ENCODE results near the gene HAUS8.

DNA sequence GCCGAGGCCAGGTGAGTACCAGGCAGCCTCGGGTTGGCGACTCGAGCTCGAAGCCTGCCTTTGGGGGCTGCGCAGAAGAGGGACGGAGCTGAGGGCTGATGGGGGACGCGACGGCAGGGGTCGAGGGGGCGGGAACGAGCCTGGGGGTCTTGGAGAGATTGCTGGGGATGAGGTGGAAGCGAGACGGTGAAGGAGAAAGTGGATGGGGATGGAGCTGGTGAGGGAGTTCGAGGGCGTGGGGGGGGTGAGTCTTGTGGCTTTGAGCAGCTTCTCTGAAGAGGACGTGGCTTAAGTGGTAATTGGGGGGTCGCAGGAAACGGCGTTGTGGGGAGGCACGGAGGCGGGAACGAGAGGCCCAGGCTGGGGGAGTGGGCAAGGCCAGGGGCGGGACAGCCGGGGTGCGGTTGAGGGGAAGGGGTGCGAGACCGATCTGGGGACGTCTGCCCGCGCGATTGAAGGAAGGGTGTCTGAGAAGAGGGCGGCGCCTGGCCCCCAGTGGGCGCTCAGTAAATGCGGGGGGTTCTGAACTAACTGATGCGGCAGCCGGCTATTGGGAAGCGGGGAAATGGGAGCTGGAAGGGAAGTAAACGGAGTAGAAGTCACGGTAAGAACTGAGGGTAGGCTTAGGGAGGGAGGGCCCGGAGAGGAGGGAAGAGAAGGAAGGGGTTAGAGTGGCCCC lies 751 bp upstream of the HAUS8 start:
- TF ChIP-seq CTCF (IDR thresholded peaks at IDR 0.05) (no peak), POLR2A (IDR thresholded peaks at IDR 0.05) (no peak)

Measured in body of pancreas (tissue), 4 donors.